Mesenchymal stem cell (in vitro differentiated cells and primary cell): ENCODE data around the gene RSBN1.

Experiments used
- DNase-seq: peaks from one replicate; pipeline ENCODE4 v3.0.0-alpha.2; 2013
- H2AFZ ChIP-seq: one replicate; pipeline ENCODE4 v1.6.1; 2013; ENCODE audit warnings: low read depth, mild to moderate bottlenecking, control low read depth, inconsistent platforms, low read length, moderate library complexity
- H2AK5ac ChIP-seq: 2 replicates; pipeline ENCODE4 v1.6.1; 2013; ENCODE audit warnings: low read length, moderate library complexity, mild to moderate bottlenecking, inconsistent platforms; ENCODE audit not compliant: severe bottlenecking
- H2BK120ac ChIP-seq: one replicate; pipeline ENCODE4 v1.6.1; 2013; ENCODE audit warnings: low read depth, mild to moderate bottlenecking, inconsistent platforms, low read length, moderate library complexity
- H2BK12ac ChIP-seq, 2 experiments: one replicate each; pipeline ENCODE4 v1.6.1; 2013; ENCODE audit warnings: inconsistent platforms in 2 of 2, low read length in 2 of 2, mild to moderate bottlenecking in 2 of 2, moderate library complexity in 2 of 2, control low read depth in 1 of 2
- H2BK15ac ChIP-seq: one replicate; pipeline ENCODE4 v1.6.1; 2013; ENCODE audit warnings: mild to moderate bottlenecking, low read depth, inconsistent platforms; ENCODE audit not compliant: poor library complexity, severe bottlenecking
- H2BK5ac ChIP-seq: 2 replicates; pipeline ENCODE4 v1.6.1; 2013; ENCODE audit warnings: low read depth, mild to moderate bottlenecking, low read length, control low read depth, inconsistent platforms; ENCODE audit not compliant: poor library complexity, severe bottlenecking
- H3K14ac ChIP-seq, 2 experiments: one replicate each; pipeline ENCODE4 v1.6.1; 2013; ENCODE audit warnings: inconsistent platforms in 2 of 2, low read length in 2 of 2, control low read depth in 1 of 2, mild to moderate bottlenecking in 1 of 2, moderate library complexity in 1 of 2
- H3K18ac ChIP-seq, 2 experiments: one replicate each; pipeline ENCODE4 v1.6.1; 2013; ENCODE audit warnings: inconsistent platforms in 2 of 2, low read length in 2 of 2, control low read depth in 1 of 2, low read depth in 1 of 2, mild to moderate bottlenecking in 1 of 2
- H3K23ac ChIP-seq, 2 experiments: one replicate each; pipeline ENCODE4 v1.6.1; 2013; ENCODE audit warnings: inconsistent platforms in 2 of 2, low read length in 2 of 2, mild to moderate bottlenecking in 2 of 2, moderate library complexity in 2 of 2, control low read depth in 1 of 2
- H3K27ac ChIP-seq: 2 replicates; pipeline ENCODE4 v1.5.1; 2013; ENCODE audit warnings: mild to moderate bottlenecking, moderate library complexity, low read length, control low read depth, inconsistent platforms; ENCODE audit not compliant: poor library complexity, severe bottlenecking
- H3K27me3 ChIP-seq, 2 experiments: 2 replicates each; pipeline versions ENCODE4 v1.6.1 to v1.7.0; 2013; ENCODE audit warnings: low read length in 2 of 2, mild to moderate bottlenecking in 2 of 2, moderate library complexity in 2 of 2, control low read depth in 1 of 2, inconsistent platforms in 1 of 2; ENCODE audit not compliant: control insufficient read depth in 1 of 2, insufficient read depth in 1 of 2
- H3K36me3 ChIP-seq, 2 experiments: 2 replicates each; pipeline versions ENCODE4 v1.6.1 to v1.7.0; 2013; ENCODE audit warnings: low read length in 2 of 2, control low read depth in 1 of 2, inconsistent platforms in 1 of 2, low read depth in 1 of 2, mild to moderate bottlenecking in 1 of 2; ENCODE audit not compliant: insufficient read depth in 2 of 2, control insufficient read depth in 1 of 2
- H3K4ac ChIP-seq, 2 experiments: one replicate each; pipeline ENCODE4 v1.6.1; 2013; ENCODE audit warnings: inconsistent platforms in 2 of 2, low read length in 2 of 2, mild to moderate bottlenecking in 2 of 2, moderate library complexity in 2 of 2, control low read depth in 1 of 2, low read depth in 1 of 2
- H3K4me1 ChIP-seq: 2 replicates; pipeline ENCODE4 v1.6.1; 2013; ENCODE audit warnings: low read depth, low read length, control low read depth; ENCODE audit not compliant: control insufficient read depth, insufficient read depth
- H3K4me2 ChIP-seq: 2 replicates; pipeline ENCODE4 v1.6.1; 2013; ENCODE audit warnings: low read length, mild to moderate bottlenecking, inconsistent platforms; ENCODE audit not compliant: poor library complexity, severe bottlenecking
- H3K4me3 ChIP-seq, 2 experiments: 2 replicates each; pipeline versions ENCODE4 v1.5.1 to v1.7.0; 2013; ENCODE audit warnings: low read length in 2 of 2, mild to moderate bottlenecking in 2 of 2, control low read depth in 1 of 2, low read depth in 1 of 2; ENCODE audit not compliant: insufficient read depth in 1 of 2
- H3K79me1 ChIP-seq: replicated peaks from 2 replicates; pipeline ENCODE4 v1.6.1; 2013; ENCODE audit warnings: mild to moderate bottlenecking, control low read depth, low read length, inconsistent platforms; ENCODE audit not compliant: poor library complexity, severe bottlenecking
- H3K9ac ChIP-seq: 2 replicates; pipeline ENCODE4 v1.7.0; 2013; ENCODE audit warnings: mild to moderate bottlenecking, low read length, moderate library complexity
- H3K9me3 ChIP-seq: 2 replicates; pipeline ENCODE4 v1.7.0; 2013; ENCODE audit warnings: mild to moderate bottlenecking, low read length; ENCODE audit not compliant: control insufficient read depth
- H4K8ac ChIP-seq: one replicate; pipeline ENCODE4 v1.6.1; 2013; ENCODE audit warnings: inconsistent platforms, mild to moderate bottlenecking, low read length, moderate library complexity
- H4K91ac ChIP-seq: one replicate; pipeline ENCODE4 v1.6.1; 2013; ENCODE audit warnings: mild to moderate bottlenecking, low read length, inconsistent platforms
- WGBS: methylation state at CpG from one replicate; pipeline ENCODE4 v1.1.7; 2013; ENCODE audit warnings: mixed read lengths; 5-methylcytosine and 5-hydroxymethylcytosine counted together

RSBN1 gene

DNA sequence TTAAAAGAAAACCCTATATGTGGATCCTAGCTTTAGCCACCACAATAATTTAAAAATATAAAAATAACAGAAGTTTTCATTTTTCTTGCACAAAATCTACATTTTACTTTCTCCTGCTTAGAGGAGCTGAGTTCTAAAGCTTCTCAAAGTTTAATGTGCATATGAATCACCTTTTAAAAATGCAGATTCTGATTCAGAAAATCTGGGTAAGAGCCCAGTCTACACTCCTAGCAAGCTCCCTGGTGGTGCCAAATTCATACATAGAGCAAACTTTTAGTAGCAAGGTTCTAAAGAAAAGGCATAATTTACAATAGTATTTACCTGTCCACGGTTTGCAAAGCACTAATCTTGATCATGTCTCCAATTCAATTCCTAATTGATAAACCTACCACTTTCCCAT, 19.3 kb downstream of the RSBN1 start:
- no peaks in the 10 kb centered on the region for H3K4me1 ChIP-seq
- H4K8ac ChIP-seq: no peak overlapping the region
- H3K23ac ChIP-seq: no peak overlapping the region
- H3K27ac ChIP-seq: no peak overlapping the region
- peaks cover 5 to 44% of the 10 kb centered on the region in 2 experiments for H3K36me3 ChIP-seq
- H3K4me3 ChIP-seq: no peak overlapping the region
- H3K79me1 ChIP-seq: peaks cover 28% of the 10 kb centered on the region
- no peak for DNase-seq
- H3K9me3 ChIP-seq: no peaks in the 10 kb centered on the region
- no peak overlapping the region for H3K14ac ChIP-seq
- no peak overlapping the region for H3K4ac ChIP-seq
- no peak overlapping the region for H2BK15ac ChIP-seq
- H3K18ac ChIP-seq: no peak overlapping the region
- 96% methylated on average over 1 of the region's 1 CpG for WGBS
- no peaks in the 10 kb centered on the region for H3K27me3 ChIP-seq
- H2BK120ac ChIP-seq: no peak overlapping the region
- H3K9ac ChIP-seq: no peak overlapping the region
- H2AFZ ChIP-seq: no peak overlapping the region
- H2AK5ac ChIP-seq: no peak overlapping the region
- no peak overlapping the region for H2BK5ac ChIP-seq
- H3K4me2 ChIP-seq: no peak overlapping the region
- no peak overlapping the region for H2BK12ac ChIP-seq
- H4K91ac ChIP-seq: no peak overlapping the region

DNA sequence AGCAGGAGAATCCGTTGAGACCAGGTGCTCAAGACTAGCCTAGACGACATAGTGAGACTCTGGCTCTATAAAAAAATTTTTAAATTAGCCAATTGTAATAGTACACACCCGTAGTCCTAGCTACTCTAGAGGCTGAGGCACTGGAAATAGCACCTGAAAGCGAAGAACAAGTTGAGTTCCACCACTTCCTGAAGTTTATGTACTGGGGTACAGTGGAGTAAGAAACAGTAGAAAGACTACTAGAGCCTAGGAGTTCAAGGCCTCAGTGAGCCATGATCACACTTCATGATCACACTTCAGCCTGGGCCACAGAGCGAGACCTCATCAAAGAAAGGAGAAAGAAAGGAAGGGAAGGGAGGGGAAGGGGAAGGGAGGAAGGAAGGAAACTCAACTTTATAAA, 19.8 kb downstream of the RSBN1 start:
- H3K18ac ChIP-seq: no peak overlapping the region
- H2BK15ac ChIP-seq: no peak overlapping the region
- H2AFZ ChIP-seq: no peak overlapping the region
- H2BK12ac ChIP-seq: no peak overlapping the region
- H2BK5ac ChIP-seq: no peak overlapping the region
- no peak overlapping the region for H3K4me3 ChIP-seq
- H4K91ac ChIP-seq: no peak overlapping the region
- no peak overlapping the region for H2AK5ac ChIP-seq
- H3K9me3 ChIP-seq: no peaks in the 10 kb centered on the region
- WGBS: 100% methylated on average over 4 of the region's 5 CpGs
- H3K79me1 ChIP-seq: peaks cover 25% of the 10 kb centered on the region
- no peak overlapping the region for H2BK120ac ChIP-seq
- no peak overlapping the region for H3K9ac ChIP-seq
- H3K14ac ChIP-seq: no peak overlapping the region
- H4K8ac ChIP-seq: no peak overlapping the region
- no peak overlapping the region for H3K23ac ChIP-seq
- H3K4me1 ChIP-seq: no peaks in the 10 kb centered on the region
- H3K36me3 ChIP-seq: peaks cover 5 to 40% of the 10 kb centered on the region in 2 experiments
- H3K4me2 ChIP-seq: no peak overlapping the region
- H3K27me3 ChIP-seq: no peaks in the 10 kb centered on the region
- no peak overlapping the region for H3K4ac ChIP-seq
- no peak for DNase-seq
- H3K27ac ChIP-seq: no peak overlapping the region

DNA sequence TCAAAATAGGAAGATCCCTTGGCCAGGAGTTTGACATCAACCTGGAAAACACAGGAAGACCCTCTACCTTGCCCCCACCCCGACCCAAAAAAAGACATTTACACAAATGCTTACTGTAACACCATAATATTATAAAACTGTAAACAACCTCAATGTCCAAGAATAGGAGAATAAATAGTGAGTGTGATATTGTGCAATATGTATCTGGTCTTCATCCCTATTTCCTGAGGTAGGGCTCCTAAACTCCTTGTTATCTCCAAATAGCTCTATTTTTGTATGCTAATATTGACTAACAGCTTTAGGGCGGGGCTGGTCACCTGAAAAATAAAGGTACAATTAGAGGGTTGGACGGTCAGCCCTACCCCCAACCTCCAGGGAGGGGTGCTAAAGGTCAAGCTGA, 23.5 kb downstream of the RSBN1 start:
- Histone ChIP-seq H2AFZ (no peak overlapping the region), H3K79me1 (peaks cover 31% of the 10 kb centered on the region), H2BK120ac (no peak overlapping the region), H3K36me3 (peaks cover 5 to 18% of the 10 kb centered on the region in 2 experiments), H3K14ac (no peak overlapping the region), H4K8ac (no peak overlapping the region), H2BK5ac (no peak overlapping the region), H4K91ac (no peak overlapping the region), H3K27me3 (no peaks in the 10 kb centered on the region), H3K23ac (no peak overlapping the region), H3K4me3 (no peak overlapping the region), H3K27ac (no peak overlapping the region), H3K18ac (no peak overlapping the region), H3K4me2 (no peak overlapping the region), H3K9ac (no peak overlapping the region), H3K4ac (no peak overlapping the region), H3K9me3 (no peaks in the 10 kb centered on the region), H3K4me1 (no peaks in the 10 kb centered on the region), H2BK15ac (no peak overlapping the region), H2BK12ac (no peak overlapping the region), H2AK5ac (no peak overlapping the region)
- no peak for DNase-seq
- WGBS: 100% methylated on average over 3 of the region's 3 CpGs

GRCh38 chr1:113787663-113788062, 24.6 kb downstream of the RSBN1 start:
- Histone ChIP-seq H2AK5ac (no peak overlapping the region), H4K91ac (no peak overlapping the region), H3K4ac (no peak overlapping the region), H3K9me3 (no peaks in the 10 kb centered on the region), H3K36me3 (peaks cover 5 to 18% of the 10 kb centered on the region in 2 experiments), H3K23ac (no peak overlapping the region), H3K14ac (no peak overlapping the region), H3K27ac (no peak overlapping the region), H2BK5ac (no peak overlapping the region), H3K9ac (no peak overlapping the region), H4K8ac (no peak overlapping the region), H3K4me3 (no peak overlapping the region), H2BK120ac (no peak overlapping the region), H2BK12ac (no peak overlapping the region), H3K79me1 (peaks cover 34% of the 10 kb centered on the region), H2AFZ (no peak overlapping the region), H3K4me2 (no peak overlapping the region), H3K27me3 (no peaks in the 10 kb centered on the region), H3K4me1 (no peaks in the 10 kb centered on the region), H3K18ac (no peak overlapping the region), H2BK15ac (no peak overlapping the region)
- WGBS: 98% methylated on average over 3 of the region's 3 CpGs
- no peak for DNase-seq
